Lower lobe of right lung (tissue), 2 donors: Measurements from ENCODE around the gene SOX6. TPM values are rescaled to one million over a fixed set of nuclear protein-coding genes. Genes with fewer than 3 reads are reported as not detected.

Source experiments
- ATAC-seq, 2 donors: fragments of 200-7000 bp; cut with Tn5 transposase; one replicate each; pipeline ENCODE4 v1.9.1; 2020 to 2022; ENCODE audit warnings: mild to moderate bottlenecking in 2 of 2, moderate library complexity in 2 of 2
- DNase-seq: peaks from one replicate; pipeline ENCODE4 v3.0.0-alpha.2; 2020
- H3K27ac ChIP-seq: fragments of 200-600 bp; one replicate; pipeline ENCODE4 v1.8.0; 2022
- H3K27me3 ChIP-seq: fragments of 200-600 bp; one replicate; pipeline ENCODE4 v1.8.0; 2022; ENCODE audit warnings: low read depth
- H3K36me3 ChIP-seq: fragments of 200-600 bp; one replicate; pipeline ENCODE4 v1.8.0; 2022; ENCODE audit warnings: mild to moderate bottlenecking
- H3K4me1 ChIP-seq: fragments of 200-600 bp; one replicate; pipeline ENCODE4 v1.8.0; 2022
- H3K4me3 ChIP-seq: fragments of 200-600 bp; one replicate; pipeline ENCODE4 v1.8.0; 2022; ENCODE audit warnings: mild to moderate bottlenecking
- H3K9me3 ChIP-seq: fragments of 200-600 bp; one replicate; pipeline ENCODE4 v1.8.0; 2022
- intact Hi-C: fragments of 100-400 bp; cut with DNase I; formaldehyde crosslinking; loops from one replicate; pipeline ENCODE4 v1.11.0; 2022
- total RNA-seq: library from RNA; stranded (reverse); fragmentation: NEBNext Ultra II Directional; extraction: Animal tissue kit (Norgen Biotek cat#: 25700); gene quantifications from one replicate; pipeline ENCODE4 v1.2.1, GENCODE V29; 2021
- TF ChIP-seq, protein P1 (sequence below): fragments of 200-600 bp; IDR thresholded peaks from one replicate; pipeline ENCODE4 v1.8.0; 2022; ENCODE audit warnings: antibody characterized with exemption, mild to moderate bottlenecking
- donor health status: DM: no; HTN: yes; CAD: no; lungs with severe emphysema.

SOX6 gene
- total RNA-seq, 1 donor from 2014 or later: 4.8 TPM

- Histone ChIP-seq H3K9me3 (no peaks in the 10 kb centered on the region), H3K27ac (no peak overlapping the region), H3K4me1 (no peaks in the 10 kb centered on the region), H3K4me3 (no peak overlapping the region), H3K36me3 (no peaks in the 10 kb centered on the region), H3K27me3 (no peaks in the 10 kb centered on the region)
- TF ChIP-seq, protein P1, sequence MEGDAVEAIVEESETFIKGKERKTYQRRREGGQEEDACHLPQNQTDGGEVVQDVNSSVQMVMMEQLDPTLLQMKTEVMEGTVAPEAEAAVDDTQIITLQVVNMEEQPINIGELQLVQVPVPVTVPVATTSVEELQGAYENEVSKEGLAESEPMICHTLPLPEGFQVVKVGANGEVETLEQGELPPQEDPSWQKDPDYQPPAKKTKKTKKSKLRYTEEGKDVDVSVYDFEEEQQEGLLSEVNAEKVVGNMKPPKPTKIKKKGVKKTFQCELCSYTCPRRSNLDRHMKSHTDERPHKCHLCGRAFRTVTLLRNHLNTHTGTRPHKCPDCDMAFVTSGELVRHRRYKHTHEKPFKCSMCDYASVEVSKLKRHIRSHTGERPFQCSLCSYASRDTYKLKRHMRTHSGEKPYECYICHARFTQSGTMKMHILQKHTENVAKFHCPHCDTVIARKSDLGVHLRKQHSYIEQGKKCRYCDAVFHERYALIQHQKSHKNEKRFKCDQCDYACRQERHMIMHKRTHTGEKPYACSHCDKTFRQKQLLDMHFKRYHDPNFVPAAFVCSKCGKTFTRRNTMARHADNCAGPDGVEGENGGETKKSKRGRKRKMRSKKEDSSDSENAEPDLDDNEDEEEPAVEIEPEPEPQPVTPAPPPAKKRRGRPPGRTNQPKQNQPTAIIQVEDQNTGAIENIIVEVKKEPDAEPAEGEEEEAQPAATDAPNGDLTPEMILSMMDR: no peak
- ATAC-seq: no peak
- DNase-seq: no peak
- intact Hi-C loops: no loop called here
Measured at GRCh38 chr11:16318320-16318719, 38.0 kb downstream of the SOX6 start.

DNA sequence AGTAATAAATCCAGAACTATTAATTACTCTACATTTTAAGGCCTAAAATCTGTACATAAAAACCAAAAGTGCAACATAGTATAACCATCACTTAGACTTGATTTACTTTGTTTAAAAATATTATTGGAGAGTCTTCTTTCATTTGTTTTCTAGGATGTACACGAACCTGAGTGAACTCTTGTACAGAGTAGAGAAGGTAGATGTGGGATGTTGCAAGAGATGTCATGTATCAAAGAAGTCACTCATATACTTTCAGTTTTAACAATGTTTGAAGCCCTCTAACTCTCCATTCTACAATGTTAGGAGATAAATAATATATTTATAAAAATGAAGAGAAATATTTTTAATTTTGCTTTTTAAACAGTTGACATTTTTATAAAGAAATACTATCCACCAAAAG, 38.6 kb downstream of the SOX6 start:
- no peaks in the 10 kb centered on the region for H3K4me1 ChIP-seq
- H3K4me3 ChIP-seq: no peak overlapping the region
- intact Hi-C loops: no loop called here
- no peaks in the 10 kb centered on the region for H3K27me3 ChIP-seq
- no peak overlapping the region for H3K27ac ChIP-seq
- DNase-seq (no peak), ATAC-seq (no peak)
- no peaks in the 10 kb centered on the region for H3K36me3 ChIP-seq
- TF ChIP-seq, protein P1: no peak
- H3K9me3 ChIP-seq: no peaks in the 10 kb centered on the region

DNA sequence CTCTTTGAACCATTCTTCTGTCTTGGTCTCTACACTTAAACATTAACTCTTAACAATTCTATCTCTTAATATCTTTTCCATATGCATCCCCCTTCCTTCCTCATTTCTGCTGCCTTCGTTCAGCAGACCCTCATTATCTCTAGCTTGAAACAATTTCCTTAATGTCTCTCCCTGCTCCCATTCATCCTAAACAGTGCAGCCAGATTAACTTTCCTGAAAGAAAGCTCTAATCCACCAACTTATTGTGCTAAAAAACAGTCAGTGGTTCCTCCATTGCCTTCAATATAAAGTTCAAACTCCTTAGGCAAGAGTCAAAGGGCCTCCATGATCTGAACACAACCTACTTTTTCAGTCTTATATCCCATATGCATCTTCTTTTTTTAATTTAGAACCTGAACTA, 42.5 kb downstream of the SOX6 start:
- TF ChIP-seq, protein P1: no peak
- no peaks in the 10 kb centered on the region for H3K27me3 ChIP-seq
- no peak for ATAC-seq
- H3K9me3 ChIP-seq: no peaks in the 10 kb centered on the region
- intact Hi-C loops: no loop called here
- H3K27ac ChIP-seq: no peak overlapping the region
- H3K36me3 ChIP-seq: no peaks in the 10 kb centered on the region
- no peaks in the 10 kb centered on the region for H3K4me1 ChIP-seq
- no peak overlapping the region for H3K4me3 ChIP-seq
- no peak for DNase-seq

GRCh38 chr11:16312233-16312765, 44.0 kb downstream of the SOX6 start:
- TF ChIP-seq, protein P1: no peak
- no peaks in the 10 kb centered on the region for H3K9me3 ChIP-seq
- H3K27ac ChIP-seq: no peak overlapping the region
- no peaks in the 10 kb centered on the region for H3K4me1 ChIP-seq
- ATAC-seq (no peak), DNase-seq (no peak)
- no peaks in the 10 kb centered on the region for H3K36me3 ChIP-seq
- H3K4me3 ChIP-seq: no peak overlapping the region
- H3K27me3 ChIP-seq: no peaks in the 10 kb centered on the region
- intact Hi-C loops: no loop called here

DNA sequence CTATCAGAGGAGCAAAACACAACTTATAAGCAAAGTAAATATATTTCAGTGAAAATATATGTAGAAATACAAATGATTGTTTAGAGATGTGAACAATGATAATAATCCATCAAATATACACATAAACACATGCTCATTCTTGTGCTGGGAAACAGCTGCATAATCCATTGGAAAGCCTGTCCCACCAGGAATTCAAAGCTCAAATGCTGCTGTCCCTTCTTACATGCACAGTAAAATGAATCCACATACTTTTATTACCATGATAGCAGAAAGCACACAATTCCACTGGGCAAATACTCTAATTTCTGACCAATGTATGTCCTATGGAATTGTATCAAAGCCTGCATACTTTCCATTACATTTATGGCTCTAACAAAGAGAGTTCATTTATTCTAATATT, 44.5 kb downstream of the SOX6 start:
- no peak overlapping the region for H3K27ac ChIP-seq
- TF ChIP-seq, protein P1: no peak
- DNase-seq (no peak), ATAC-seq (no peak)
- H3K27me3 ChIP-seq: no peaks in the 10 kb centered on the region
- no peak overlapping the region for H3K4me3 ChIP-seq
- H3K4me1 ChIP-seq: no peaks in the 10 kb centered on the region
- intact Hi-C loops: no loop called here
- H3K36me3 ChIP-seq: no peaks in the 10 kb centered on the region
- no peaks in the 10 kb centered on the region for H3K9me3 ChIP-seq

DNA sequence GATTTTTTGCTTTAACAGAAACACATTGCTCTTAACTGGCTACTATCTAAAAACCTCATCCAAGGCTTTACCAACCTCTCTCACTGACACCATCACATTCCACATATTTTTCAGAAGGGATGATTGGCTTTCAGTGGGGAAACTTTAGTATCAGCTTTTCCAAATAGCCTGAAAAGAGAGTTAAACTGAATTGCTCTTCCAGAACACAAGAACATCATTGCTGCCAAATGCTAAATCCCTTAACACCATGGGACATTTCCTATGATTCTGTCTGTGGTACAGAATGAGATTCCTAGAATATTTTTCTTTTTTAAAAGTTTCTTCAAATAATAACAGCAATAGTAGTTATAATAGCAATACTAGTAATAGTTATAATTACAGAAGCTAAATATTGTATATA, 45.4 kb downstream of the SOX6 start:
- ATAC-seq: no peak
- TF ChIP-seq, protein P1: no peak
- Histone ChIP-seq H3K9me3 (no peaks in the 10 kb centered on the region), H3K36me3 (no peaks in the 10 kb centered on the region), H3K27ac (no peak overlapping the region), H3K27me3 (no peaks in the 10 kb centered on the region), H3K4me3 (no peak overlapping the region), H3K4me1 (no peaks in the 10 kb centered on the region)
- intact Hi-C loops: no loop called here
- no peak for DNase-seq
